Endothelial cell of umbilical vein (primary cell): ENCODE results near the gene KRT78. TPM values are rescaled to one million over a fixed set of nuclear protein-coding genes. Genes with fewer than 3 reads are reported as not detected.

Source experiments
- BruUV-seq: library from RNA; stranded (reverse); fragments of 400-500 nt; replicated peaks from 2 replicates; lab custom pipeline; 2021; lab: Mats Ljungman, UMichigan
- CTCF ChIA-PET: fragments of 300-600, 350-600 bp; sonication (Branson Sonifier 250); formaldehyde crosslinking; loops from one replicate; lab custom pipeline; 2021; ENCODE audit warnings: antibody characterized with exemption, inconsistent platforms; lab: Charles Lee
- POLR2A ChIA-PET: fragments of 300-600, 350-600 bp; sonication (Branson Sonifier 250); formaldehyde crosslinking; loops from one replicate; lab custom pipeline; 2021; ENCODE audit warnings: antibody characterized with exemption, inconsistent platforms; lab: Charles Lee
- DNase-seq: peaks from one replicate; pipeline ENCODE4 v3.0.0-alpha.2; 2011; ENCODE audit warnings: low read depth, low spot score
- FAIRE-seq: peaks from 2 replicates; lab custom pipeline; 2011; peaks lifted over from hg19 to GRCh38; lab: Jason Lieb, UNC
- H2AFZ ChIP-seq: 2 replicates; pipeline ENCODE4 v1.6.0; 2012; ENCODE audit warnings: low read depth, low read length, control low read depth, inconsistent platforms
- H3K27ac ChIP-seq: 2 replicates; pipeline ENCODE4 v1.5.1; 2011; ENCODE audit warnings: low read depth, mild to moderate bottlenecking, control low read depth, low read length, moderate library complexity; ENCODE audit not compliant: insufficient read depth
- H3K27me3 ChIP-seq, 2 experiments: 2 replicates each; pipeline versions ENCODE4 v1.6.0 to v1.6.1; 2011; ENCODE audit warnings: low read length in 2 of 2, mixed read lengths in 1 of 2; ENCODE audit not compliant: control insufficient read depth in 2 of 2, insufficient read depth in 2 of 2
- H3K36me3 ChIP-seq, 2 experiments: 2 replicates in 1 of 2; 3 replicates in 1 of 2; pipeline ENCODE4 v1.5.1; 2011; ENCODE audit warnings: low read length in 2 of 2, mild to moderate bottlenecking in 1 of 2, moderate library complexity in 1 of 2; ENCODE audit not compliant: control insufficient read depth in 2 of 2, insufficient read depth in 2 of 2; ENCODE audit errors: extremely low read depth in 1 of 2
- H3K4me1 ChIP-seq: 3 replicates; pipeline ENCODE4 v1.5.1; 2011; ENCODE audit warnings: mild to moderate bottlenecking, low read length; ENCODE audit not compliant: control insufficient read depth, insufficient read depth; ENCODE audit errors: extremely low read depth
- H3K4me2 ChIP-seq: 2 replicates; pipeline ENCODE4 v1.6.1; 2011; ENCODE audit warnings: low read length, control low read depth, mixed read lengths; ENCODE audit not compliant: insufficient read depth
- H3K4me3 ChIP-seq, 3 experiments: fragments of 200-600 bp in 1 of 3; sonication (generic), shearing (Covaris generic) in 1 of 3; replicated peaks in 1 of 3; 2 replicates each; pipeline ENCODE4 v1.5.1; 2011 to 2016; ENCODE audit warnings: control low read depth in 3 of 3, low read length in 3 of 3, mild to moderate bottlenecking in 2 of 3, inconsistent platforms in 1 of 3, low read depth in 1 of 3, moderate library complexity in 1 of 3; ENCODE audit not compliant: insufficient read depth in 1 of 3
- H3K79me2 ChIP-seq: 2 replicates; pipeline ENCODE4 v1.6.0; 2012; ENCODE audit warnings: low read length, inconsistent platforms; ENCODE audit not compliant: control insufficient read depth, insufficient read depth
- H3K9ac ChIP-seq: replicated peaks from 2 replicates; pipeline ENCODE3; 2011; ENCODE audit warnings: low read length, control low read depth; ENCODE audit not compliant: insufficient read depth; ENCODE audit errors: extremely low read depth
- H3K9me1 ChIP-seq: replicated peaks from 3 replicates; pipeline ENCODE4 v1.6.0; 2011; ENCODE audit warnings: mild to moderate bottlenecking, low read length; ENCODE audit not compliant: control insufficient read depth, insufficient read depth; ENCODE audit errors: extremely low read depth
- H3K9me3 ChIP-seq: replicated peaks from 2 replicates; pipeline ENCODE4 v1.5.1; 2012; ENCODE audit warnings: low read length, inconsistent platforms; ENCODE audit not compliant: control insufficient read depth, insufficient read depth
- H4K20me1 ChIP-seq: replicated peaks from 2 replicates; pipeline ENCODE3; 2011; ENCODE audit warnings: mild to moderate bottlenecking, low read length; ENCODE audit not compliant: control insufficient read depth, insufficient read depth; ENCODE audit errors: extremely low read depth
- CTCF ChIP-seq, 2 donors: IDR thresholded peaks; 1 replicate in 1 of 2; 2 replicates in 1 of 2; pipeline ENCODE4 v1.5.1; 2011; ENCODE audit warnings: low read length in 2 of 2, mild to moderate bottlenecking in 2 of 2, moderate library complexity in 2 of 2, control low read depth in 1 of 2, inconsistent platforms in 1 of 2, low read depth in 1 of 2; ENCODE audit not compliant: insufficient read depth in 1 of 2; ENCODE audit errors: extremely low read depth in 1 of 2
- EZH2 ChIP-seq: IDR thresholded peaks from 2 replicates; pipeline ENCODE4 v1.6.1; 2012; ENCODE audit warnings: borderline replicate concordance, low read depth, mild to moderate bottlenecking, moderate library complexity, low read length, inconsistent platforms; ENCODE audit not compliant: severe bottlenecking
- GATA2 ChIP-seq: IDR thresholded peaks from 2 replicates; pipeline ENCODE4 v1.7.0; 2011; ENCODE audit warnings: low read depth, mild to moderate bottlenecking, moderate library complexity, mixed read lengths, low read length; ENCODE audit not compliant: insufficient read length, insufficient read depth
- MYC ChIP-seq: IDR thresholded peaks from one replicate; pipeline ENCODE4 v1.6.1; 2011; ENCODE audit warnings: mild to moderate bottlenecking, low read depth, low read length
- POLR2A ChIP-seq: IDR thresholded peaks from 2 replicates; pipeline ENCODE4 v1.6.1; 2012; ENCODE audit warnings: low read depth, mild to moderate bottlenecking, control low read depth, low read length
- dilution Hi-C: fragments of 300-500 bp; cut with MboI; formaldehyde crosslinking; loops from one replicate; pipeline ENCODE4 v1.15.0; 2019; ENCODE audit warnings: low sequenced_read_pairs; ENCODE audit not compliant: extremely low pct_ligation_motif_present
- intact Hi-C: fragments of 100-400 bp; cut with micrococcal nuclease; formaldehyde crosslinking; loops from one replicate; pipeline ENCODE4 v1.10.0; 2022
- polyA plus RNA-seq, 4 experiments: library from polyadenylated mRNA; depleted of rRNA in 3 of 4; stranded (reverse) in 3 of 4; unstranded in 1 of 4; fragments of >200 nt; gene quantifications; 2 replicates each; pipeline versions ENCODE4 v1.2.1 to v1.2.3, GENCODE V29; 2011 to 2012; ENCODE audit warnings: missing spikeins in 1 of 4
- total RNA-seq: library from RNA; stranded (reverse); gene quantifications from 2 replicates; pipeline ENCODE4 v1.2.3, GENCODE V29; 2021

The KRT78 gene
- total and polyA plus RNA-seq, 2 donors (not counting 3 experiments of a cell fraction or from before 2014, with no cell fraction given): not detected

- Histone ChIP-seq H3K27ac (no peak overlapping the region), H3K4me1 (no peaks in the 10 kb centered on the region), H3K9me3 (no peaks in the 10 kb centered on the region), H3K4me3 (no peak overlapping the region), H3K9ac (no peak overlapping the region), H3K4me2 (no peak overlapping the region), H3K36me3 (no peaks in the 10 kb centered on the region), H2AFZ (no peak overlapping the region), H3K79me2 (no peaks in the 10 kb centered on the region), H4K20me1 (no peaks in the 10 kb centered on the region), H3K9me1 (no peaks in the 10 kb centered on the region), H3K27me3 (no peaks in the 10 kb centered on the region)
- no TSS peak for BruUV-seq
- dilution Hi-C loops: no loop called here
- ChIA-PET POLR2A (no interaction called here), CTCF (no interaction called here)
- DNase-seq: no peak
- intact Hi-C loops: no loop called here
- FAIRE-seq: no peak
- TF ChIP-seq MYC (no peak), EZH2 (no peak), GATA2 (no peak), POLR2A (no peak)
Measured at GRCh38 chr12:52813203-52813819, 35.5 kb downstream of the KRT78 start.

GRCh38 chr12:52812749-52813148 is 36.0 kb downstream of the KRT78 start:
- no peaks in the 10 kb centered on the region for H3K36me3 ChIP-seq
- ChIA-PET CTCF (no interaction called here), POLR2A (no interaction called here)
- H3K27me3 ChIP-seq: no peaks in the 10 kb centered on the region
- dilution Hi-C loops (no loop called here), intact Hi-C loops (no loop called here)
- no peaks in the 10 kb centered on the region for H3K9me3 ChIP-seq
- H3K9me1 ChIP-seq: no peaks in the 10 kb centered on the region
- H4K20me1 ChIP-seq: no peaks in the 10 kb centered on the region
- no peak overlapping the region for H3K27ac ChIP-seq
- H3K4me1 ChIP-seq: no peaks in the 10 kb centered on the region
- H2AFZ ChIP-seq: no peak overlapping the region
- H3K79me2 ChIP-seq: no peaks in the 10 kb centered on the region
- DNase-seq: no peak
- no peak overlapping the region for H3K4me2 ChIP-seq
- no TSS peak for BruUV-seq
- no peak overlapping the region for H3K9ac ChIP-seq
- TF ChIP-seq GATA2: no peak
- no peak for TF ChIP-seq POLR2A
- no peak for TF ChIP-seq CTCF (IDR thresholded peaks at IDR 0.05; ENCODE audit: extremely low read depth in 1 of 2, insufficient read depth in 1 of 2, low read depth in 1 of 2, low read length in 2 of 2)
- TF ChIP-seq EZH2: no peak
- no peak overlapping the region for H3K4me3 ChIP-seq
- FAIRE-seq: no peak
